ENCODE data around the gene PARP3.

PARP3 gene

GRCh38 chr3:51934139-51934850, 7.9 kb upstream of the PARP3 start:
- no peak for DNase-seq

- DNase-seq = no peak
These were observed 6.9 kb upstream of the PARP3 start for GRCh38 chr3:51934991-51935885.

GRCh38 chr3:51935886-51936755, 6.0 kb upstream of the PARP3 start:
- DNase-seq = no peak

GRCh38 chr3:51937014-51937413, 5.1 kb upstream of the PARP3 start:
- peak; percentile 14 for DNase-seq

GRCh38 chr3:51937611-51938450, 4.3 kb upstream of the PARP3 start:
- no peak for DNase-seq

- no peak for DNase-seq
These were observed 3.3 kb upstream of the PARP3 start for GRCh38 chr3:51938780-51939425.

GRCh38 chr3:51940648-51941462, 1.3 kb upstream of the PARP3 start:
- no peak for DNase-seq

GRCh38 chr3:51941463-51941797, 733 bp upstream of the PARP3 start:
- DNase-seq = no peak

GRCh38 chr3:51942603-51943450, 664 bp downstream of the PARP3 start:
- peak; percentile 78 for DNase-seq

GRCh38 chr3:51943451-51944391, 1.6 kb downstream of the PARP3 start:
- DNase-seq = no peak

- no peak for DNase-seq
These were observed 2.4 kb downstream of the PARP3 start for GRCh38 chr3:51944451-51945021.

GRCh38 chr3:51945031-51945840, 3.1 kb downstream of the PARP3 start:
- DNase-seq = no peak

GRCh38 chr3:51945926-51946705, 4.0 kb downstream of the PARP3 start:
- no peak for DNase-seq

GRCh38 chr3:51946796-51947195, 4.6 kb downstream of the PARP3 start:
- no peak for DNase-seq

- DNase-seq = no peak
These were observed 5.2 kb downstream of the PARP3 start for GRCh38 chr3:51947215-51947900.

GRCh38 chr3:51948016-51948580, 5.9 kb downstream of the PARP3 start:
- DNase-seq = no peak
